H1 (cell line): ENCODE measurements around the gene PTGDR2. TPM values are rescaled to one million over a fixed set of nuclear protein-coding genes. Genes with fewer than 3 reads are reported as not detected.

Experiments
- CTCF ChIA-PET: fragments of 300-600 bp; sonication (Branson Sonifier 250); formaldehyde crosslinking; loops from one replicate; lab custom pipeline; 2021; ENCODE audit not compliant: partially characterized antibody; lab: Charles Lee
- POLR2A ChIA-PET: fragments of 300-600 bp; sonication (Branson Sonifier 250); formaldehyde crosslinking; loops from one replicate; lab custom pipeline; 2021; ENCODE audit warnings: inconsistent platforms; ENCODE audit not compliant: partially characterized antibody; lab: Charles Lee
- DNase-seq, 2 experiments: peaks; one replicate each; pipeline versions ENCODE4 v3.0.0 to v3.0.0-alpha.2; 2010 to 2022; ENCODE audit warnings: low spot score in 2 of 2, low read depth in 1 of 2, mixed read lengths in 1 of 2
- FAIRE-seq: peaks from 2 replicates; lab custom pipeline; 2011; peaks lifted over from hg19 to GRCh38; lab: Jason Lieb, UNC
- H2AFZ ChIP-seq: 2 replicates; pipeline ENCODE4 v1.8.1; 2012; ENCODE audit warnings: low read length, inconsistent platforms
- H2AK5ac ChIP-seq: 2 replicates; pipeline ENCODE4 v1.6.1; 2013; ENCODE audit warnings: low read depth, low read length
- H2BK120ac ChIP-seq: replicated peaks from 2 replicates; pipeline ENCODE3; 2013; ENCODE audit warnings: low read depth, low read length, inconsistent platforms
- H2BK12ac ChIP-seq: 2 replicates; pipeline ENCODE4 v1.6.1; 2013; ENCODE audit warnings: low read depth, low read length
- H2BK15ac ChIP-seq: 2 replicates; pipeline ENCODE4 v1.6.1; 2013; ENCODE audit warnings: low read length
- H2BK20ac ChIP-seq: 2 replicates; pipeline ENCODE4 v1.6.1; 2013; ENCODE audit warnings: low read length
- H2BK5ac ChIP-seq: 2 replicates; pipeline ENCODE4 v1.6.1; 2013; ENCODE audit warnings: low read depth, low read length
- H3K14ac ChIP-seq: 2 replicates; pipeline ENCODE4 v1.6.1; 2013; ENCODE audit warnings: inconsistent platforms; ENCODE audit not compliant: insufficient read length
- H3K18ac ChIP-seq: 2 replicates; pipeline ENCODE4 v1.6.1; 2013; ENCODE audit warnings: low read length; ENCODE audit errors: extremely low read depth
- H3K23ac ChIP-seq: 2 replicates; pipeline ENCODE4 v1.6.1; 2013; ENCODE audit warnings: inconsistent platforms; ENCODE audit not compliant: insufficient read length
- H3K23me2 ChIP-seq: 2 replicates; pipeline ENCODE4 v1.6.1; 2013; ENCODE audit warnings: low read depth, low read length
- H3K27ac ChIP-seq: 2 replicates; pipeline ENCODE4 v1.6.1; 2011; ENCODE audit warnings: low read depth, low read length, inconsistent platforms
- H3K27me3 ChIP-seq, 4 experiments: replicated peaks in 1 of 4; 1 replicate in 1 of 4; 2 replicates in 3 of 4; pipeline versions ENCODE4 v1.6.1 to v1.8.1; 2011 to 2013; ENCODE audit warnings: low read length in 3 of 4, mild to moderate bottlenecking in 3 of 4, inconsistent platforms in 2 of 4, mixed read lengths in 2 of 4, moderate library complexity in 1 of 4; ENCODE audit not compliant: control insufficient read depth in 3 of 4, insufficient read depth in 3 of 4; ENCODE audit errors: extremely low read depth in 1 of 4
- H3K36me3 ChIP-seq, 4 experiments: 2 replicates each; pipeline versions ENCODE4 v1.6.1 to v1.8.1; 2011 to 2013; ENCODE audit warnings: mild to moderate bottlenecking in 4 of 4, low read length in 3 of 4, moderate library complexity in 2 of 4, control low read depth in 1 of 4, inconsistent platforms in 1 of 4; ENCODE audit not compliant: insufficient read depth in 4 of 4, control insufficient read depth in 2 of 4
- H3K4ac ChIP-seq: replicated peaks from 2 replicates; pipeline ENCODE3; 2013; ENCODE audit warnings: low read length, low read depth, mixed read lengths, inconsistent platforms; ENCODE audit not compliant: insufficient read length
- H3K4me1 ChIP-seq, 4 experiments: replicated peaks in 1 of 4; 1 replicate in 1 of 4; 2 replicates in 3 of 4; pipeline versions ENCODE4 v1.6.1 to v1.8.1; 2011 to 2013; ENCODE audit warnings: low read length in 3 of 4, inconsistent platforms in 2 of 4, mixed read lengths in 1 of 4; ENCODE audit not compliant: insufficient read depth in 4 of 4, control insufficient read depth in 3 of 4
- H3K4me2 ChIP-seq, 2 experiments: 2 replicates each; pipeline versions ENCODE4 v1.6.1 to v1.8.1; 2011 to 2013; ENCODE audit warnings: low read depth in 2 of 2, low read length in 2 of 2, control low read depth in 1 of 2, inconsistent platforms in 1 of 2, mild to moderate bottlenecking in 1 of 2; ENCODE audit not compliant: insufficient read depth in 1 of 2
- H3K4me3 ChIP-seq, 4 experiments: fragments of 200-600, 300-600 bp in 1 of 4; sonication (generic), shearing (Covaris generic), sonication (Bioruptor Twin) in 1 of 4; 2 replicates each; pipeline versions ENCODE4 v1.5.1 to v1.8.1; 2011 to 2016; ENCODE audit warnings: low read length in 4 of 4, low read depth in 3 of 4, control low read depth in 2 of 4, inconsistent platforms in 2 of 4, mild to moderate bottlenecking in 2 of 4, mixed read lengths in 1 of 4, moderate library complexity in 1 of 4; ENCODE audit not compliant: insufficient read depth in 2 of 4; ENCODE audit errors: extremely low read depth in 1 of 4
- H3K56ac ChIP-seq: replicated peaks from 2 replicates; pipeline ENCODE3; 2013; ENCODE audit warnings: low read depth, mild to moderate bottlenecking, mixed read lengths, low read length, inconsistent platforms; ENCODE audit not compliant: insufficient read length
- H3K79me1 ChIP-seq: 2 replicates; pipeline ENCODE4 v1.6.1; 2013; ENCODE audit warnings: low read depth, low read length, control low read depth
- H3K79me2 ChIP-seq, 2 experiments: 2 replicates each; pipeline versions ENCODE4 v1.6.1 to v1.8.1; 2012 to 2013; ENCODE audit warnings: low read length in 2 of 2, mild to moderate bottlenecking in 2 of 2, inconsistent platforms in 1 of 2; ENCODE audit not compliant: insufficient read depth in 2 of 2, control insufficient read depth in 1 of 2
- H3K9ac ChIP-seq, 4 experiments: replicated peaks in 1 of 4; 1 replicate in 1 of 4; 2 replicates in 3 of 4; pipeline versions ENCODE4 v1.6.1 to v1.8.1; 2011 to 2013; ENCODE audit warnings: low read depth in 3 of 4, low read length in 3 of 4, control low read depth in 2 of 4, mild to moderate bottlenecking in 2 of 4, moderate library complexity in 2 of 4, inconsistent platforms in 1 of 4; ENCODE audit errors: extremely low read depth in 1 of 4
- H3K9me3 ChIP-seq, 2 experiments: 2 replicates each; pipeline versions ENCODE4 v1.6.1 to v1.8.1; 2012 to 2013; ENCODE audit warnings: mild to moderate bottlenecking in 2 of 2, moderate library complexity in 2 of 2, control low read depth in 1 of 2, inconsistent platforms in 1 of 2, low read depth in 1 of 2, low read length in 1 of 2, mixed read lengths in 1 of 2; ENCODE audit not compliant: insufficient read depth in 2 of 2
- H4K20me1 ChIP-seq, 2 experiments: replicated peaks in 1 of 2; 2 replicates each; pipeline versions ENCODE3 to v1.8.1; 2011 to 2013; ENCODE audit warnings: inconsistent platforms in 2 of 2, low read length in 2 of 2, mild to moderate bottlenecking in 1 of 2; ENCODE audit not compliant: insufficient read depth in 2 of 2, control insufficient read depth in 1 of 2
- H4K5ac ChIP-seq: 2 replicates; pipeline ENCODE4 v1.6.1; 2013; ENCODE audit warnings: low read length, low read depth, mixed read lengths, inconsistent platforms; ENCODE audit not compliant: insufficient read length
- H4K8ac ChIP-seq: 2 replicates; pipeline ENCODE4 v1.8.0; 2013; ENCODE audit warnings: mild to moderate bottlenecking, moderate library complexity, low read length, inconsistent platforms; ENCODE audit not compliant: insufficient read depth; ENCODE audit errors: extremely low read depth
- H4K91ac ChIP-seq: replicated peaks from 2 replicates; pipeline ENCODE3; 2013; ENCODE audit warnings: low read length, mixed read lengths, inconsistent platforms; ENCODE audit not compliant: insufficient read length
- ASH2L ChIP-seq: fragments of 200-600, 300-600 bp; sonication (generic); IDR thresholded peaks from one replicate; pipeline ENCODE4 v1.7.1; 2017; ENCODE audit warnings: low read length
- ATF2 ChIP-seq: IDR thresholded peaks from 2 replicates; pipeline ENCODE4 v1.6.1; 2012; ENCODE audit warnings: low read length, inconsistent platforms
- BACH1 ChIP-seq: IDR thresholded peaks from 2 replicates; pipeline ENCODE4 v1.6.1; 2012; ENCODE audit warnings: low read length, improper control_type of control experiment
- CBX5 ChIP-seq: fragments of 300-800, 300-1000 bp; sonication (generic); IDR thresholded peaks from 2 replicates; pipeline ENCODE4 v1.7.1; 2016; ENCODE audit warnings: antibody characterized with exemption, low read length, low read depth
- CHD2 ChIP-seq: IDR thresholded peaks from 2 replicates; pipeline ENCODE4 v1.6.1; 2012; ENCODE audit warnings: low read length, improper control_type of control experiment
- FOSL1 ChIP-seq: IDR thresholded peaks from 2 replicates; pipeline ENCODE4 v1.6.1; 2011; ENCODE audit warnings: mild to moderate bottlenecking, low read depth, low read length, moderate library complexity; ENCODE audit not compliant: insufficient read depth
- NRF1 ChIP-seq: IDR thresholded peaks from 2 replicates; pipeline ENCODE4 v1.6.1; 2011; ENCODE audit warnings: mild to moderate bottlenecking, low read depth, low read length, improper control_type of control experiment
- PHF8 ChIP-seq: fragments of 200-600 bp; sonication (generic); conservative IDR thresholded peaks from 2 replicates; pipeline ENCODE4 v1.7.1; 2012; ENCODE audit warnings: low read depth, mild to moderate bottlenecking, inconsistent platforms, low read length, moderate library complexity
- POLR2AphosphoS5 ChIP-seq: IDR thresholded peaks from 2 replicates; pipeline ENCODE4 v1.6.1; 2011; ENCODE audit warnings: low read depth, low read length
- POU5F1 ChIP-seq: IDR thresholded peaks from 2 replicates; pipeline ENCODE4 v1.6.1; 2011; ENCODE audit warnings: low read depth, mild to moderate bottlenecking, low read length, moderate library complexity
- RFX5 ChIP-seq: IDR thresholded peaks from 2 replicates; pipeline ENCODE4 v1.6.1; 2011; ENCODE audit warnings: low read depth, low read length, improper control_type of control experiment, borderline replicate concordance
- ZNF274 ChIP-seq: IDR thresholded peaks from 2 replicates; pipeline ENCODE4 v1.7.0; 2012; ENCODE audit warnings: low read length, borderline replicate concordance; ENCODE audit errors: extremely low read depth
- WGBS, 2 experiments: shearing (Covaris generic) in 1 of 2; methylation state at CpG; one replicate each; pipeline versions ENCODE4 v1.1.6 to v1.1.7; 2013 to 2015; ENCODE audit warnings: low lambda C conversion rate in 2 of 2, mixed read lengths in 2 of 2, inconsistent platforms in 1 of 2, low coverage in 1 of 2, missing lambda C conversion rate in 1 of 2; ENCODE audit not compliant: insufficient replicate concordance in 2 of 2, insufficient coverage in 1 of 2, insufficient read length in 1 of 2; ENCODE audit errors: extremely low coverage in 1 of 2, missing lambda C conversion rate in 1 of 2; 5-methylcytosine and 5-hydroxymethylcytosine counted together
- polyA plus RNA-seq, 7 experiments: library from polyadenylated mRNA; depleted of rRNA in 3 of 7; stranded (reverse) in 5 of 7; unstranded in 2 of 7; fragments of >200 nt in 5 of 7; fragments of 200-250 nt in 2 of 7; gene quantifications; 1 replicate in 5 of 7; 2 replicates in 1 of 7; 4 replicates in 1 of 7; pipeline versions ENCODE4 v1.2.1 to v1.2.3, GENCODE V29; 2011 to 2013; ENCODE audit warnings: missing spikeins in 2 of 7, mixed read lengths in 2 of 7
- total RNA-seq: library from RNA; stranded (reverse); fragmentation: NEBNext Ultra II Directional; extraction: Animal tissue kit (Norgen Biotek cat#: 25700); gene quantifications from 2 replicates; pipeline ENCODE4 v1.2.1, GENCODE V29; 2021

PTGDR2 gene
- total and polyA plus RNA-seq, 2 of the 8 experiments (the other 6 are each of a cell fraction or from before 2014, with no cell fraction given): 0.20 TPM; not detected in 1

- no peak overlapping the region for H2BK15ac ChIP-seq
- H4K8ac ChIP-seq: no peak overlapping the region
- no peak overlapping the region for H2AFZ ChIP-seq
- ChIA-PET CTCF (interaction anchor here (0.6 to 18.0 kb wide), 22 partner anchors 7 to 350 kb away, joined by 3 to 522 read pairs (median 6); partner anchors contain the start of gene PRPF19), POLR2A (interaction anchor here (1.1 to 7.3 kb wide), 3 partner anchors 17 to 58 kb away, joined by 5 to 54 read pairs (median 5); partner anchors contain the start of gene PTGDR2)
- FAIRE-seq (no peak), DNase-seq (no peak)
- no peaks in the 10 kb centered on the region for H3K36me3 ChIP-seq
- no peak overlapping the region for H3K4me3 ChIP-seq
- H3K27me3 ChIP-seq: no peaks in the 10 kb centered on the region; a peak in 1 of 7 replicates
- no peak overlapping the region for H3K56ac ChIP-seq
- no peak overlapping the region for H2BK12ac ChIP-seq
- peaks cover 0 to under 1% of the 10 kb centered on the region in 2 experiments; a peak in 1 of 4 replicates for H3K79me2 ChIP-seq
- no peak overlapping the region for H2BK20ac ChIP-seq
- H3K9ac ChIP-seq: no peak overlapping the region
- H3K79me1 ChIP-seq: no peaks in the 10 kb centered on the region
- H3K23ac ChIP-seq: no peak overlapping the region
- WGBS, 2 experiments: 85% methylated on average over 9 of the region's 9 CpGs; no CpG with 5 or more reads in 1 of the 2 experiments
- peaks cover 0 to 7% (median 4%) of the 10 kb centered on the region in 4 experiments; a peak in 6 of 7 replicates for H3K4me1 ChIP-seq
- no peak overlapping the region for H2BK5ac ChIP-seq
- no peak overlapping the region for H2BK120ac ChIP-seq
- no peak overlapping the region for H3K4ac ChIP-seq
- no peaks in the 10 kb centered on the region for H3K23me2 ChIP-seq
- no peak overlapping the region for H3K4me2 ChIP-seq
- H4K20me1 ChIP-seq: no peaks in the 10 kb centered on the region
- H4K5ac ChIP-seq: no peak overlapping the region
- no peaks in the 10 kb centered on the region for H3K9me3 ChIP-seq
- H3K14ac ChIP-seq: no peak overlapping the region
- no peak overlapping the region for H2AK5ac ChIP-seq
- no peak overlapping the region for H4K91ac ChIP-seq
- H3K18ac ChIP-seq: no peak overlapping the region
- H3K27ac ChIP-seq: no peak overlapping the region
- TF ChIP-seq ZNF274 (no peak), FOSL1 (no peak), NRF1 (no peak), ATF2 (no peak), CHD2 (no peak), POLR2AphosphoS5 (no peak), RFX5 (no peak), BACH1 (no peak), PHF8 (no peak), ASH2L (no peak), CBX5 (no peak), POU5F1 (no peak)
These were observed 18.8 kb downstream of the PTGDR2 start for GRCh38 chr11:60836866-60837515.
